HG03378 (cell line): Measurements from ENCODE around the gene STAT5A.
"Not testable (repeated sequence)": the region's sequence is repeated elsewhere in the genome, so short reads cannot be mapped to it uniquely, and the experiment has no call there.

Experiments used
- ATAC-seq: cut with Tn5 transposase; IDR thresholded peaks from one replicate; pipeline ENCODE4 v1.9.1; 2021; ENCODE audit warnings: mild to moderate bottlenecking, moderate library complexity; ENCODE audit not compliant: unreplicated experiment

Gene STAT5A

GRCh38 chr17:42283241-42284023, 4.9 kb upstream of the STAT5A start:
- ATAC-seq, result no peak

- ATAC-seq, result no peak
Observed at GRCh38 chr17:42284024-42284369, 4.3 kb upstream of the STAT5A start.

GRCh38 chr17:42284566-42284965, 3.7 kb upstream of the STAT5A start:
- ATAC-seq, result no peak

- no peak for ATAC-seq
Observed at GRCh38 chr17:42285346-42286050, 2.8 kb upstream of the STAT5A start.

- no peak for ATAC-seq
Observed at GRCh38 chr17:42286411-42287221, 1.7 kb upstream of the STAT5A start.

GRCh38 chr17:42287305-42287976, 857 bp upstream of the STAT5A start:
- peak; percentile 13 for ATAC-seq

GRCh38 chr17:42288803-42289610, 709 bp downstream of the STAT5A start:
- no peak for ATAC-seq

- ATAC-seq, result no peak
Observed at GRCh38 chr17:42289611-42290181, 1.4 kb downstream of the STAT5A start.

- no peak for ATAC-seq
Observed at GRCh38 chr17:42290577-42290976, 2.3 kb downstream of the STAT5A start.

GRCh38 chr17:42291129-42291528, 2.8 kb downstream of the STAT5A start:
- no peak for ATAC-seq

- ATAC-seq, result no peak
Observed at GRCh38 chr17:42294469-42295398, 6.4 kb downstream of the STAT5A start.

- no peak for ATAC-seq
Observed at GRCh38 chr17:42296012-42296411, 7.7 kb downstream of the STAT5A start.

- not testable (repeated sequence) for ATAC-seq
Observed at GRCh38 chr17:42297775-42298174, 9.5 kb downstream of the STAT5A start.

- not testable (repeated sequence) for ATAC-seq
Observed at GRCh38 chr17:42299361-42299760, 11.1 kb downstream of the STAT5A start.

GRCh38 chr17:42299913-42300312, 11.6 kb downstream of the STAT5A start:
- not testable (repeated sequence) for ATAC-seq

- ATAC-seq, result no peak
Observed at GRCh38 chr17:42301022-42301421, 12.7 kb downstream of the STAT5A start.

- ATAC-seq, result no peak
Observed at GRCh38 chr17:42303694-42304093, 15.4 kb downstream of the STAT5A start.

GRCh38 chr17:42304187-42305030, 16.1 kb downstream of the STAT5A start:
- no peak for ATAC-seq
